HUES64 (cell line): ENCODE measurements around the gene TUT4.
"Not testable (repeated sequence)": the region's sequence is repeated elsewhere in the genome, so short reads cannot be mapped to it uniquely, and the experiment has no call there.

Experiments used
- H3K27ac ChIP-seq: 2 replicates; pipeline ENCODE4 v1.7.0; 2013; ENCODE audit warnings: low read depth, low read length, inconsistent platforms
- H3K27me3 ChIP-seq: 2 replicates; pipeline ENCODE4 v1.6.1; 2013; ENCODE audit warnings: mild to moderate bottlenecking, low read length; ENCODE audit not compliant: insufficient read depth
- H3K36me3 ChIP-seq: 2 replicates; pipeline ENCODE4 v1.6.1; 2013; ENCODE audit warnings: mild to moderate bottlenecking, low read length; ENCODE audit not compliant: insufficient read depth
- H3K4me1 ChIP-seq: 2 replicates; pipeline ENCODE4 v1.6.1; 2013; ENCODE audit warnings: mild to moderate bottlenecking, low read length, moderate library complexity; ENCODE audit not compliant: insufficient read depth
- H3K4me3 ChIP-seq: 2 replicates; pipeline ENCODE4 v1.5.1; 2013; ENCODE audit warnings: mild to moderate bottlenecking, low read length, moderate library complexity
- H3K9ac ChIP-seq: 2 replicates; pipeline ENCODE4 v1.6.1; 2013; ENCODE audit warnings: mild to moderate bottlenecking, low read depth, low read length
- H3K9me3 ChIP-seq: 2 replicates; pipeline ENCODE4 v1.6.1; 2013; ENCODE audit warnings: low read depth, low read length; ENCODE audit not compliant: insufficient read depth
- WGBS: fragments of 150-250, 120-280 bp; methylation state at CpG from one replicate; pipeline ENCODE4 v1.1.7; 2013; ENCODE audit warnings: missing lambda C conversion rate; 5-methylcytosine and 5-hydroxymethylcytosine counted together

TUT4 gene

GRCh38 chr1:52592637-52593323 lies 39.9 kb upstream of the TUT4 start:
- Histone ChIP-seq H3K36me3 (no peaks in the 10 kb centered on the region), H3K9me3 (no peaks in the 10 kb centered on the region), H3K9ac (no peak overlapping the region), H3K4me1 (peaks cover 16% of the 10 kb centered on the region), H3K27me3 (no peaks in the 10 kb centered on the region), H3K4me3 (no peak overlapping the region), H3K27ac (no peak overlapping the region)
- 95% methylated on average over 4 of the region's 5 CpGs for WGBS

DNA sequence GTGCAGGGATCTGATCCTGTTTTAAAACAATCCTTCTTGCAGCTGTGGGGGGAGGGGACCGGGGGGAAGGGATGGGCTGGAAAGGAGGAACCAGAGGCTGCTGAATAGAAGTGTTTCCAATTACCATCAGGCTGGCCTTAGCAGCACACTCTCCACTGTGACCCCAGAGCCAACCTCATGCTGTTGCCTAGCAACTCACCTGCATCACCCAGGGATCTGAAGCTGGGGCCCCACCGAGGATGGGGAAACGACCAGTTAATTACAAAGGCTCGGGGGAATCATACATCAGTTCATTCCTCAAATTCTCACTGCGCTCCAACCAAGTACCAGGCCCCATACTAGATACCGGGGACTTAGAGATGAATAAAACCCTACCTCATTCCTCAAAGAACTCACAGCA lies 37.4 kb upstream of the TUT4 start:
- WGBS: 66% methylated on average over 6 of the region's 6 CpGs

DNA sequence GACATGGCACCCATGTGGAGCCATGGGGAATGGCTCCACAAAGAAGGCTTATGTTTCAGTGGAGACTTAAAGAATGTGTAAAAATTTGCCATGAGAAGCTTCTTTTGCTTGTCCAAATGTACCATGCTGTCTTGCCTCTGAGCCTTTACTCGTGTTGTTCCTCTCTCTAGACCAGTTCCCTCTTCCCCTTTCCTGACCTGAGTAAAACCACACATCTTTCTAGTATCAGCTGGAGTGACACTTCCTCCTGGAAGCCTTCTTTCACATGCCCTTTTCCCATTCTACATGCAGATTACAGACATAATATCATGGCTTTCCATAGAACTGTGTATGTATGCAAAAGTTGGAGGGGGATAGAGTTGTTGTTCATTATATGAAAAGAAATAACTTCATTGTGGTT lies 35.6 kb upstream of the TUT4 start:
- H3K4me3 ChIP-seq: no peak overlapping the region
- no peak overlapping the region for H3K9ac ChIP-seq
- H3K27me3 ChIP-seq: no peaks in the 10 kb centered on the region
- H3K9me3 ChIP-seq: no peaks in the 10 kb centered on the region
- H3K36me3 ChIP-seq: no peaks in the 10 kb centered on the region
- 78% methylated on average over 1 of the region's 1 CpG for WGBS
- H3K4me1 ChIP-seq: peaks cover 16% of the 10 kb centered on the region
- H3K27ac ChIP-seq: no peak overlapping the region

More for the DNA sequence above, 37.4 kb upstream of the TUT4 start:
- no peak overlapping the region for H3K27ac ChIP-seq
- H3K36me3 ChIP-seq: no peaks in the 10 kb centered on the region
- peaks cover 16% of the 10 kb centered on the region for H3K4me1 ChIP-seq
- H3K4me3 ChIP-seq: no peak overlapping the region
- H3K27me3 ChIP-seq: no peaks in the 10 kb centered on the region
- H3K9me3 ChIP-seq: no peaks in the 10 kb centered on the region
- H3K9ac ChIP-seq: no peak overlapping the region

- H3K27ac ChIP-seq: no peak overlapping the region
- H3K4me1 ChIP-seq: peaks cover 16% of the 10 kb centered on the region
- no peaks in the 10 kb centered on the region for H3K9me3 ChIP-seq
- no peaks in the 10 kb centered on the region for H3K36me3 ChIP-seq
- H3K27me3 ChIP-seq: no peaks in the 10 kb centered on the region
- no peak overlapping the region for H3K4me3 ChIP-seq
- H3K9ac ChIP-seq: no peak overlapping the region
Measured at GRCh38 chr1:52588027-52588426, 35.1 kb upstream of the TUT4 start.

GRCh38 chr1:52585474-52585873 lies 32.6 kb upstream of the TUT4 start:
- H3K9me3 ChIP-seq: no peaks in the 10 kb centered on the region
- H3K27ac ChIP-seq: no peak overlapping the region
- H3K4me3 ChIP-seq: no peak overlapping the region
- no peaks in the 10 kb centered on the region for H3K36me3 ChIP-seq
- no peak overlapping the region for H3K9ac ChIP-seq
- WGBS: 96% methylated on average over 1 of the region's 1 CpG
- H3K4me1 ChIP-seq: peaks cover 13% of the 10 kb centered on the region
- no peaks in the 10 kb centered on the region for H3K27me3 ChIP-seq

DNA sequence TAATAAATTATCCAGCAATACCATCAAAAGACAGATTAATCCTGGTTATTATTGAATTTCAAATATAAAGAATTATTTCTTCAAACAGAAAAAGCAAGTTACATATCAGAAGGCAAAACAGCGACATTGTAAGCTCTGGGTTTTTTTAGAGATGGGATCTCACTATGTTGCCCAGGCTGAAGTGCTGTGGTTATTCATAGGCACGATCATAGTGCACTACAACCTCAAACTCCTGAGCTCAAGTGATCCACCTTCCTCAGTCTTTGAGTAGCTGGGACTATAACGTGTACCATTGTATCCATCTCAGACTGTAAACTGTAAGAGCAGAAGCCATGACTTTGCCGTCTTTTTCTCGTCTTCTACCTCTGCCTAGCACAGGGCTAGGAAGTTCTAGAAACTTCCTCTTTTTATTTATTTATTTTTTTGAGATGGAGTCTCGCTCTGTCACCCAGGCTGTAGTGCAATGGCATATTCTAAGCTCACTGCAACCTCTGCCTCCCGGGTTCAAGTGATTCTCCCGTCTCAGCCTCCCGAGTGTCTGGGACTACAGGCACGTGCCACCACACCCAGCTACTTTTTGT lies 29.3 kb upstream of the TUT4 start:
- Histone ChIP-seq H3K27ac (no peak overlapping the region), H3K9ac (no peak overlapping the region), H3K36me3 (no peaks in the 10 kb centered on the region), H3K4me3 (no peak overlapping the region), H3K9me3 (no peaks in the 10 kb centered on the region), H3K4me1 (no peaks in the 10 kb centered on the region), H3K27me3 (no peaks in the 10 kb centered on the region)
- WGBS: 90% methylated on average over 10 of the region's 10 CpGs

DNA sequence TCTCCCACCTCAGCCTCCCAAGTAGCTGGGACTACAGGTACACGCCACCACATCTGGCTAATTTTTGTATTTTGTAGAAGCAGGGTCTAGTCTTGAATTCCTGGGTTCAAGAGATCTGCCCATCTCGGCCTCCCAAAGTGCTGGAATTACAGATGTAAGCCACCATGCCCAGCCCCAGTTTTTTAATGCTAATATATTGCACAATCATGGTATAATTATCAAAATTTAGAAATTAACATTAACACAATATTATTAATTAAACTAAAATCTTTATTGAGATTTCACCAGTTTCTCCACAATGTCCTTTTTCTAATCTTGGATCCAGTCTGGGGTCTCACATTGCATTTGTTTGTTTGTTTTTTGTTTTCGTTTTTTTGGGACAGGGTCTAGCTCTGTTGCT lies 27.4 kb upstream of the TUT4 start:
- no peaks in the 10 kb centered on the region for H3K9me3 ChIP-seq
- H3K4me1 ChIP-seq: no peaks in the 10 kb centered on the region
- no peaks in the 10 kb centered on the region for H3K27me3 ChIP-seq
- no peaks in the 10 kb centered on the region for H3K36me3 ChIP-seq
- no peak overlapping the region for H3K4me3 ChIP-seq
- H3K27ac ChIP-seq: no peak overlapping the region
- 96% methylated on average over 3 of the region's 3 CpGs for WGBS
- H3K9ac ChIP-seq: no peak overlapping the region

DNA sequence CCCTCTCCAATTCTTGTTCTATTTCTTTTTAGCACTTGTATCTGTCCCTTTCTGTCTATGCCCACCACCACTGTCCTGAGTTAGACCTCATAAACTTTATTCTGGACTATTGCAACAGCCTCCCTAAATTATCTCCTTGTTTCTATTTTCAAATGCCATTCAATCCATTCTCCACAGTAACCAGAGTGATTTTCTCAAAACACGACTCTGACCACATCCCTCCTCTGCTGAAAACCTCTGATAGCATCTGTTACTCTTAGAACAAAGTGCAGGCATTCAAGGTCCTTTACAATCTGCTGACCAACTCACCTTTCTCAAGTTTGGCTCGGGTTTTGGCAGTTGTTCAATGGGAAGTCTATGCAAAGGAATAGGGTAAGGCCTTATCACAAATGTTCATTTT lies 26.5 kb upstream of the TUT4 start:
- no peak overlapping the region for H3K27ac ChIP-seq

DNA sequence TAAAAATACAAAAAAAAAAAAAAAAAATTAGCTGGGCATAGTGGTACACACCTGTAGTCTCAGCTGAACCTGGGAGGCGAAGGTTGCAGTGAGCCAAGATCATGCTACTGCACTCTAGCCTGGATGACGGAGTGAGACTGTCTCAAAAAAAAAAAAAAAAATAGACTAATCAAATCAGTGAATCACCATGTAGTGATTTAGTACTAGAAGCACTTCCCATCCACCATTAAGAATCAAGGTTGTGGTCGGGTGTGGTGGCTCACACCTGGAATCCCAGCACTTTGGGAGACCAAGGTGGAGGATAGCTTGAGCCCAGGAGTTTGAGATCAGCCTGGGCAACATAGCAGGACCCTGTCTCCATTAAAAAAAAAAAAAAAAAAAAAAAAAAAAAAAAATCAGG lies 25.2 kb upstream of the TUT4 start:
- H3K9me3 ChIP-seq, H3K36me3 ChIP-seq, H3K27me3 ChIP-seq, H3K9ac ChIP-seq, H3K27ac ChIP-seq, H3K4me1 ChIP-seq, H3K4me3 ChIP-seq: not testable (repeated sequence)
- WGBS: 90% methylated on average over 3 of the region's 3 CpGs

More for the DNA sequence above, 26.5 kb upstream of the TUT4 start:
- no peaks in the 10 kb centered on the region for H3K27me3 ChIP-seq
- no peaks in the 10 kb centered on the region for H3K36me3 ChIP-seq
- H3K4me1 ChIP-seq: no peaks in the 10 kb centered on the region
- H3K9me3 ChIP-seq: no peaks in the 10 kb centered on the region
- H3K9ac ChIP-seq: no peak overlapping the region
- 86% methylated on average over 2 of the region's 2 CpGs for WGBS
- no peak overlapping the region for H3K4me3 ChIP-seq

GRCh38 chr1:52576074-52576473 lies 23.2 kb upstream of the TUT4 start:
- H3K4me3 ChIP-seq: no peak overlapping the region
- WGBS: 97% methylated on average over 1 of the region's 1 CpG
- H3K4me1 ChIP-seq: no peaks in the 10 kb centered on the region
- no peak overlapping the region for H3K9ac ChIP-seq
- H3K9me3 ChIP-seq: no peaks in the 10 kb centered on the region
- H3K27me3 ChIP-seq: no peaks in the 10 kb centered on the region
- no peaks in the 10 kb centered on the region for H3K36me3 ChIP-seq
- no peak overlapping the region for H3K27ac ChIP-seq

- Histone ChIP-seq H3K27me3 (no peaks in the 10 kb centered on the region), H3K9me3 (no peaks in the 10 kb centered on the region), H3K4me1 (no peaks in the 10 kb centered on the region), H3K36me3 (no peaks in the 10 kb centered on the region), H3K9ac (no peak overlapping the region), H3K27ac (no peak overlapping the region), H3K4me3 (no peak overlapping the region)
- 78% methylated on average over 1 of the region's 2 CpGs for WGBS
Measured at GRCh38 chr1:52574594-52574993, 21.7 kb upstream of the TUT4 start.

- Histone ChIP-seq H3K9ac (no peak overlapping the region), H3K27me3 (no peaks in the 10 kb centered on the region), H3K27ac (no peak overlapping the region), H3K4me1 (peaks cover 6% of the 10 kb centered on the region; the same call in 1 of the 2 replicates), H3K9me3 (no peaks in the 10 kb centered on the region), H3K4me3 (no peak overlapping the region), H3K36me3 (no peaks in the 10 kb centered on the region)
- WGBS: 94% methylated on average over 4 of the region's 4 CpGs
Measured at GRCh38 chr1:52572387-52572786, 19.5 kb upstream of the TUT4 start.
